Measurements from ENCODE around the gene SLC22A23. TPM values are rescaled to one million over a fixed set of nuclear protein-coding genes. Genes with fewer than 3 reads are reported as not detected.

Gene SLC22A23
- total and polyA plus RNA-seq, 2 donors (not counting 1 experiment from before 2014, with no cell fraction given) = 0.18 to 1.4 TPM

DNA sequence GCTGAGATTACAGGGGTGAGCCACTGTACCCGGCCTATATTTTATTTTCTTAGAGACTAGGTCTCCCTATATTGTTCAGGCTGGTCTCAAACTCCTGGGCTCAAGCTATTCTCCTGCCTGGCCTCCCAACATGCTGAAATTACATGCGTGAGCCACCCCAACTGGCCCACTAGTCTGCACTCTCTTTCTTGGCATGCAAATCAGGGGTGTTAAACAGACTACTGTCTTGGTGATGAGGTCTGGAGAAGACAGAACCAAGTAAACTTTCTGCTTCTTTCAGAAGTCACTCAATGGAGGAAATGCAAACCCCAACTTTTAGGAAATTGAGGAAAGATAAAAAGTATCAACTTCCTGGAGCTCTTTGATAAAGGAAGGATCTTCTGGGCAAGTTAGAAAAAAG is 221.4 kb downstream of the SLC22A23 start:
- WGBS (ENCODE audit: insufficient coverage) = 100% methylated on average over 1 of the region's 2 CpGs
- intact Hi-C loops (cut with micrococcal nuclease) = no loop called here
- Mint-ChIP-seq H3K27ac (no peak overlapping the region), H3K4me3 (no peak overlapping the region), H3K4me1 (peaks cover 20% of the 10 kb centered on the region), H3K27me3 (peaks cover 68% of the 10 kb centered on the region), H3K9me3 (ENCODE audit: insufficient read depth) (no peaks in the 10 kb centered on the region)
- H3K9me3 ChIP-seq (ENCODE audit: control extremely low read depth in 1 of 3, control insufficient read depth in 2 of 3, insufficient read depth in 1 of 3, low read length in 2 of 3) = peaks cover 0 to 16% (median 0%) of the 10 kb centered on the region in 3 donors
- no peak overlapping the region for H2AFZ ChIP-seq (ENCODE audit: insufficient read depth, low read depth, low read length, poor library complexity, severe bottlenecking)
- TF ChIP-seq EZH2 (IDR thresholded peaks at IDR 0.05; ENCODE audit: borderline replicate concordance, insufficient read depth, low read depth, low read length, poor library complexity, severe bottlenecking) = no peak
- TF ChIP-seq, protein P1, sequence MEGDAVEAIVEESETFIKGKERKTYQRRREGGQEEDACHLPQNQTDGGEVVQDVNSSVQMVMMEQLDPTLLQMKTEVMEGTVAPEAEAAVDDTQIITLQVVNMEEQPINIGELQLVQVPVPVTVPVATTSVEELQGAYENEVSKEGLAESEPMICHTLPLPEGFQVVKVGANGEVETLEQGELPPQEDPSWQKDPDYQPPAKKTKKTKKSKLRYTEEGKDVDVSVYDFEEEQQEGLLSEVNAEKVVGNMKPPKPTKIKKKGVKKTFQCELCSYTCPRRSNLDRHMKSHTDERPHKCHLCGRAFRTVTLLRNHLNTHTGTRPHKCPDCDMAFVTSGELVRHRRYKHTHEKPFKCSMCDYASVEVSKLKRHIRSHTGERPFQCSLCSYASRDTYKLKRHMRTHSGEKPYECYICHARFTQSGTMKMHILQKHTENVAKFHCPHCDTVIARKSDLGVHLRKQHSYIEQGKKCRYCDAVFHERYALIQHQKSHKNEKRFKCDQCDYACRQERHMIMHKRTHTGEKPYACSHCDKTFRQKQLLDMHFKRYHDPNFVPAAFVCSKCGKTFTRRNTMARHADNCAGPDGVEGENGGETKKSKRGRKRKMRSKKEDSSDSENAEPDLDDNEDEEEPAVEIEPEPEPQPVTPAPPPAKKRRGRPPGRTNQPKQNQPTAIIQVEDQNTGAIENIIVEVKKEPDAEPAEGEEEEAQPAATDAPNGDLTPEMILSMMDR (IDR thresholded peaks at IDR 0.05) = no peak
- H3K27ac ChIP-seq (ENCODE audit: low read length in 2 of 2) = no peak overlapping the region
- no peaks in the 10 kb centered on the region for H3K79me2 ChIP-seq (ENCODE audit: control insufficient read depth, insufficient read depth, low read length)
- no peak for ATAC-seq (ENCODE audit: low read depth)
- ChIA-PET POLR2A (interaction anchor here (0.7 kb wide), 1 partner anchor 52 kb away, joined by 3 read pairs; no protein-coding TSS in a partner anchor), CTCF (interaction anchor here (0.7 kb wide), 1 partner anchor 11 kb away, joined by 3 read pairs; no protein-coding TSS in a partner anchor)
- no peak overlapping the region for H3K4me2 ChIP-seq (replicated peaks; ENCODE audit: low read depth, low read length, poor library complexity, severe bottlenecking)
- no peak for DNase-seq
- H3K9ac ChIP-seq (ENCODE audit: low read length) = no peak overlapping the region
- peaks cover 21 to 25% of the 10 kb centered on the region in 2 donors for H3K4me1 ChIP-seq (ENCODE audit: control insufficient read depth in 2 of 2, insufficient read depth in 2 of 2, low read length in 2 of 2)
- H4K20me1 ChIP-seq (ENCODE audit: control insufficient read depth, insufficient read depth, low read length, poor library complexity, severe bottlenecking) = no peaks in the 10 kb centered on the region
- no peaks in the 10 kb centered on the region for H3K36me3 ChIP-seq (replicated peaks in 1 of 2; ENCODE audit: control extremely low read depth in 1 of 2, control insufficient read depth in 1 of 2, extremely low read depth in 1 of 2, insufficient read depth in 2 of 2, low read length in 1 of 2)
- H3K27me3 ChIP-seq (replicated peaks in 1 of 4; ENCODE audit: control extremely low read depth in 1 of 4, control insufficient read depth in 3 of 4, insufficient read depth in 4 of 4, low read length in 3 of 4) = peaks cover 0 to 40% (median 35%) of the 10 kb centered on the region in 4 experiments
- H3K4me3 ChIP-seq (ENCODE audit: control extremely low read depth in 1 of 5, extremely low read depth in 1 of 5, insufficient read depth in 1 of 5, low read depth in 2 of 5, low read length in 4 of 5) = no peak overlapping the region

DNA sequence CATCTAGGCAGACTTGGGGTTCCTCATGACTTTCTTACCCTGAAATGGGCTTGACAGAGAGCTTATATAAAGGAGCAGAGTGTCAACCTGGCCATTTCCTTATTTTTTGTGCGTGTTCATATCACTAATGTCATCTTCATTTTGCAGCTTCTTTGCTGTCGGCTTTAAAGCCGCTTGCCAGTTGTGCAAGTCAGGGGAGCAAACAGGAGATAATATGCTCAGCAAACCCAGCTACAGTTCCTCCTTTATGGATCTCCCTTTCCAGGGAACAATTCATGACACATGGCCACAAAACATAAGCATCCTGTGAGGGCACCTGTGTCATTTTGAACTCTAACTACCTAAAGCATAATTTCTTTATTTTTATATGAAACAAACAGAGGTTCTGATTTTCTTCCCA is 222.9 kb downstream of the SLC22A23 start:
- H3K4me3 ChIP-seq (ENCODE audit: control extremely low read depth in 1 of 5, extremely low read depth in 1 of 5, insufficient read depth in 1 of 5, low read depth in 2 of 5, low read length in 4 of 5) = no peak overlapping the region
- H3K4me2 ChIP-seq (replicated peaks; ENCODE audit: low read depth, low read length, poor library complexity, severe bottlenecking) = no peak overlapping the region
- H2AFZ ChIP-seq (ENCODE audit: insufficient read depth, low read depth, low read length, poor library complexity, severe bottlenecking) = no peak overlapping the region
- H3K4me1 ChIP-seq (ENCODE audit: control insufficient read depth in 2 of 2, insufficient read depth in 2 of 2, low read length in 2 of 2) = peaks cover 34 to 40% of the 10 kb centered on the region in 2 donors
- no peak overlapping the region for H3K27ac ChIP-seq (ENCODE audit: low read length in 2 of 2)
- TF ChIP-seq EZH2 (IDR thresholded peaks at IDR 0.05; ENCODE audit: borderline replicate concordance, insufficient read depth, low read depth, low read length, poor library complexity, severe bottlenecking) = no peak
- TF ChIP-seq, protein P1 (IDR thresholded peaks at IDR 0.05) = no peak
- H3K27me3 Mint-ChIP-seq = peaks cover 75% of the 10 kb centered on the region
- H3K9me3 Mint-ChIP-seq (ENCODE audit: insufficient read depth) = no peaks in the 10 kb centered on the region
- H3K4me1 Mint-ChIP-seq = peaks cover 36% of the 10 kb centered on the region
- no peaks in the 10 kb centered on the region for H4K20me1 ChIP-seq (ENCODE audit: control insufficient read depth, insufficient read depth, low read length, poor library complexity, severe bottlenecking)
- intact Hi-C loops (cut with micrococcal nuclease) = no loop called here
- ChIA-PET CTCF (no interaction called here), POLR2A (no interaction called here)
- H3K9me3 ChIP-seq (ENCODE audit: control extremely low read depth in 1 of 3, control insufficient read depth in 2 of 3, insufficient read depth in 1 of 3, low read length in 2 of 3) = peaks cover 0 to 29% (median 0%) of the 10 kb centered on the region in 3 donors
- H3K27me3 ChIP-seq (replicated peaks in 1 of 4; ENCODE audit: control extremely low read depth in 1 of 4, control insufficient read depth in 3 of 4, insufficient read depth in 4 of 4, low read length in 3 of 4) = peaks cover 0 to 56% (median 50%) of the 10 kb centered on the region in 4 experiments
- WGBS (ENCODE audit: insufficient coverage) = 83% methylated on average over 3 of the region's 3 CpGs
- H3K4me3 Mint-ChIP-seq = no peak overlapping the region
- no peak overlapping the region for H3K27ac Mint-ChIP-seq
- ATAC-seq (ENCODE audit: low read depth) (no peak), DNase-seq (no peak)
- H3K36me3 ChIP-seq (replicated peaks in 1 of 2; ENCODE audit: control extremely low read depth in 1 of 2, control insufficient read depth in 1 of 2, extremely low read depth in 1 of 2, insufficient read depth in 2 of 2, low read length in 1 of 2) = no peaks in the 10 kb centered on the region
- no peaks in the 10 kb centered on the region for H3K79me2 ChIP-seq (ENCODE audit: control insufficient read depth, insufficient read depth, low read length)
- H3K9ac ChIP-seq (ENCODE audit: low read length) = no peak overlapping the region
